WERI-Rb-1 (cell line): ENCODE measurements around the gene TSPOAP1.
A peak's percentile ranks its signal among the peaks of the same experiment; 100 is the strongest.

Experiments used
- DNase-seq: peaks from one replicate; pipeline ENCODE4 v3.0.0-alpha.2; 2020
- H3K27ac ChIP-seq: fragments of 250-450 bp; sonication (Bioruptor Pico); 2 replicates; pipeline ENCODE4 v1.5.1; 2020; ENCODE audit warnings: mild to moderate bottlenecking, moderate library complexity
- H3K27me3 ChIP-seq: fragments of 250-450 bp; sonication (Bioruptor Pico); 2 replicates; pipeline ENCODE4 v1.5.1; 2021; ENCODE audit warnings: mild to moderate bottlenecking, low read depth, moderate library complexity; ENCODE audit not compliant: insufficient read depth, severe bottlenecking
- H3K36me3 ChIP-seq: fragments of 250-450 bp; sonication (Bioruptor Pico); 2 replicates; pipeline ENCODE4 v1.5.1; 2020; ENCODE audit warnings: mild to moderate bottlenecking, moderate library complexity
- H3K4me3 ChIP-seq: 2 replicates; pipeline ENCODE4 v1.5.1; 2011; ENCODE audit warnings: low read depth, mild to moderate bottlenecking, control low read depth, low read length
- H3K9me3 ChIP-seq: fragments of 250-450 bp; sonication (Bioruptor Pico); 2 replicates; pipeline ENCODE4 v1.5.1; 2021; ENCODE audit warnings: mild to moderate bottlenecking, moderate library complexity; ENCODE audit not compliant: severe bottlenecking
- TF ChIP-seq, protein P1 (sequence below): IDR thresholded peaks from 2 replicates; pipeline ENCODE4 v1.5.1; 2011; ENCODE audit warnings: low read depth, mild to moderate bottlenecking, control low read depth, inconsistent platforms, low read length

The TSPOAP1 gene

DNA sequence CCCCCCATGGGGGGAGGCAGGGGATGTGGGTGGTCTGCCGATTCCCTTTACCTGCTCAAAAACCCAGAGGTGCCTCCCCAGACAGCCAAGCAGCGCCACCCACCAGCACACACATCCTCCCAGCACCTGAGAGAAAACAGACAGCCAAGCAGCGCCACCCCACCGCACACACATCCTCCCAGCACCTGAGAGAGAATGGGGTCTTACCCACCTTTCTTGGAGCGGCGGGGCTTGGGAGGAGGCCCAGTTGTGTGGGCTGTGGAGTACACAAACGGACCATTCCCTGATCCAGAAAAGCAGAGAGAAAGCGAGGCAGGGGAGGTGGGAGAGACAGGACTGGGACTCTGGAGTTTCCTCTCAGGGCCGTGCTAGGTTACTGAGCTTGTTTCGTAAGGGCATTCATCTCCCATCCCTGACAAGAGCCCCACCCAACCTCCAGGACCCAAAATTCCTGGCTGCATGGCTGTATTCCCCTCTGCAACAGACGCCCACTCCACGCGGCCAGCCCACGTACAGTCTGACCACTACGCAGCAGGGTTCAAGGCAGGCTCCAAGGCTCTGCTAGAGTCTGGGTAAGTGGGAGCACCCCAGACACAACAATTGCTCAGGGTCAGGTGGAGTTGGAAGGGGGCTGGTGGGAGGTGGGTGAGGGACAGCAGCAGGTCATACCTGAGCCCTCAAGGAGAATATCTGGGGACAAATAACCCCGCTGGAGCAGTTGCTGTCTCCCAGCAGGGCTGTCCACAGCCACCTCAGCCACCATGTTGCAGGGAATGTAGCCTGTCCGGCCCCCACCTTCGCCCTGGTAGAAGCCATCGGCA, 22.3 kb downstream of the TSPOAP1 start:
- no peak for DNase-seq
- H3K27ac ChIP-seq, result no peak overlapping the region
- peaks cover 35% of the 10 kb centered on the region for H3K36me3 ChIP-seq
- no peaks in the 10 kb centered on the region for H3K9me3 ChIP-seq
- H3K4me3 ChIP-seq, result no peak overlapping the region
- no peaks in the 10 kb centered on the region for H3K27me3 ChIP-seq
- TF ChIP-seq, protein P1, sequence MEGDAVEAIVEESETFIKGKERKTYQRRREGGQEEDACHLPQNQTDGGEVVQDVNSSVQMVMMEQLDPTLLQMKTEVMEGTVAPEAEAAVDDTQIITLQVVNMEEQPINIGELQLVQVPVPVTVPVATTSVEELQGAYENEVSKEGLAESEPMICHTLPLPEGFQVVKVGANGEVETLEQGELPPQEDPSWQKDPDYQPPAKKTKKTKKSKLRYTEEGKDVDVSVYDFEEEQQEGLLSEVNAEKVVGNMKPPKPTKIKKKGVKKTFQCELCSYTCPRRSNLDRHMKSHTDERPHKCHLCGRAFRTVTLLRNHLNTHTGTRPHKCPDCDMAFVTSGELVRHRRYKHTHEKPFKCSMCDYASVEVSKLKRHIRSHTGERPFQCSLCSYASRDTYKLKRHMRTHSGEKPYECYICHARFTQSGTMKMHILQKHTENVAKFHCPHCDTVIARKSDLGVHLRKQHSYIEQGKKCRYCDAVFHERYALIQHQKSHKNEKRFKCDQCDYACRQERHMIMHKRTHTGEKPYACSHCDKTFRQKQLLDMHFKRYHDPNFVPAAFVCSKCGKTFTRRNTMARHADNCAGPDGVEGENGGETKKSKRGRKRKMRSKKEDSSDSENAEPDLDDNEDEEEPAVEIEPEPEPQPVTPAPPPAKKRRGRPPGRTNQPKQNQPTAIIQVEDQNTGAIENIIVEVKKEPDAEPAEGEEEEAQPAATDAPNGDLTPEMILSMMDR, result no peak

DNA sequence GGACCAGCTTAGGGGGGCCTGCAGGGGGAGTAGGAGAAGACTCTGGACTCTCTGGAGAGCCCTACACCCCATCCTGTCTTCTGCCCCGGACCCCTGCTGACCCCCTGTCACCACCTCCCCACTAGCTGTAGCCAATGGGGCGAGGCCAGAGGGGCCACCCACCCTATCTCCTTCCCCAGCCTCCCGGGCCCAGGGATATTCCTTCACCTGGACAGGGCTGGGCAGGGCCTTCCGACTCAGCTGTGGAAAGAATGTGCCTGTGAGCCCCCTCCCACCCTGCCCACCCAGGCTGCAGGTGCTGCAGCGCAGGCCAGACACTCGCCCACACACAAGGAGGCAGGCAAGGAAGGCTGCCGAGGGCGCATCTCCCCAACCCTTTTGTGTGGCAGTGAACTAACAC, 23.0 kb downstream of the TSPOAP1 start:
- no peak overlapping the region for H3K4me3 ChIP-seq
- no peaks in the 10 kb centered on the region for H3K27me3 ChIP-seq
- H3K9me3 ChIP-seq, result no peaks in the 10 kb centered on the region
- no peak overlapping the region for H3K27ac ChIP-seq
- DNase-seq, result no peak
- TF ChIP-seq, protein P1, result no peak
- H3K36me3 ChIP-seq, result peaks cover 35% of the 10 kb centered on the region

DNA sequence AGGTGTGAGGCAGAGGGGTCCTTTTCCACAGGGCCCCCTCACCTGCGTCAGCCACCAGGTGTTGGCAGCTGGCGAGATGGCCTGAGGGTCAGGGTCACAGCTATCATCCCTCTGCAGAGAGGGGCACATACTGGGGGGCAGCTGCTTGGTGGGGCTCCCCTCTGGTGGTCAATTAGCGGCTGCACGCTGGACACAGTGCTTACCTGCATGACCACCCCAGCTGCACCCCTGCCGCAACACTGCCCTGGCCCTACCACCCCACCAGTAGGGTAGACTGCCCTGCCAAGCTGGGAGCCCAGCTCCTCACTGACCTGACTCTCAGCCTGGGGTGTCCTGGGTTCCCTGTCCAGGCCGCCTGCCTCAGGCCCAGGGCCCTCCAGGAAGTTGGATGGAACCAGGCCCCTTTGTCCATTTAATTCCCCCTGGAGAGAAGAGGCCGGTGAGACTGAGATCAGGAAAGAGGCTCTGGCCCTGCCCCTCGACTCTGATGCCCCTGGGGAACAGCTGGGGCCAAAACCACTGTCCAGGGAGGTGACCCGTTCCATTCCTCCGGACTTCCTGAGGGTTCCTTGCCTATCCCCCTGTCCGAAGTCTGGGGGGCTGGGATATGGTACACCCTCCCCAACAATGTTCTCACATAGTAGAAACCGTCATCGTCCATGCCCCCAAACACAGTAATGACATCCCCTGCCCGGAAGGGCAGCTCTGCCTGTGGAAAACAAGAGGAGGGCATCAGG, 23.7 kb downstream of the TSPOAP1 start:
- no peaks in the 10 kb centered on the region for H3K27me3 ChIP-seq
- H3K27ac ChIP-seq, result peak overlapping the region; percentile 67
- DNase-seq, result no peak
- no peaks in the 10 kb centered on the region for H3K9me3 ChIP-seq
- TF ChIP-seq, protein P1, result no peak
- no peak overlapping the region for H3K4me3 ChIP-seq
- H3K36me3 ChIP-seq, result peaks cover 30% of the 10 kb centered on the region

DNA sequence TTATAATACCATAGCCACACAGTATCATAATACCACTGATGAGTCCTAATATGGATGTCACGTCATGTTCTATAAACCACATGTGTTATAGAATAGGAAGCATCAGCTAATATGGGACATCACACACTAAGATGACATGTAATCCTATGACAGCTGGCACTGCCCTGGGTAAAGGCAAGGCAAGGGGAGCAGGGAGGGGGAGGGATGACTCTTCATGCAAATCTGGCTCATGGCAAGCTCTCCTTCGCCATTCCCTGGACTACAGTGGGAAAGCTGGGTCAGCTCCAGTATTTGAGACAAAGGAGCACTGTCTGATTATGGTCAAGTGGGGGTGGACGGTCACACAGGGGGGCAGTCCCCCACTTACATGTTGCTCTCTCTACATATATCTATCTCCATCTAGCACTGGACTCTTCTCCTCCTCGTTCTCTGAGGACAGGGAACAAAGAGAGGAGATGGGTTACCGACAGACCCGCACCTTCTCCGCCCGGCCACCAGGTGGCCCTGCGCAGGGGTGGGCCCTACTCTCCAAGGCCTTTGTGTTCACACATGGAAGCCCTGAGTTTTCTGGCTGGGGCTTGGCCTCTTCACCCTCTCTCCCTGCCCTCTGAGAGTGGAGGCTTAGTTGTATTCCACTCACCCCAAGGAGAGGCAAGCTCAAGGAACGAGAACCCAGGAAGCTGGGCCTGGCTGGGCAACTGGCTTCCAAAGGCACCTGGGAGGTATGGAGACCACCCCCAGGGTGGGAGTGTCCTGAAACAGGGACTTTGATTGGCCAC, 24.4 kb downstream of the TSPOAP1 start:
- DNase-seq, result peak; percentile 83
- H3K9me3 ChIP-seq, result no peaks in the 10 kb centered on the region
- no peaks in the 10 kb centered on the region for H3K27me3 ChIP-seq
- peaks cover 27% of the 10 kb centered on the region for H3K36me3 ChIP-seq
- no peak overlapping the region for H3K4me3 ChIP-seq
- TF ChIP-seq, protein P1, result peak; percentile 98
- H3K27ac ChIP-seq, result peak overlapping the region; percentile 67

DNA sequence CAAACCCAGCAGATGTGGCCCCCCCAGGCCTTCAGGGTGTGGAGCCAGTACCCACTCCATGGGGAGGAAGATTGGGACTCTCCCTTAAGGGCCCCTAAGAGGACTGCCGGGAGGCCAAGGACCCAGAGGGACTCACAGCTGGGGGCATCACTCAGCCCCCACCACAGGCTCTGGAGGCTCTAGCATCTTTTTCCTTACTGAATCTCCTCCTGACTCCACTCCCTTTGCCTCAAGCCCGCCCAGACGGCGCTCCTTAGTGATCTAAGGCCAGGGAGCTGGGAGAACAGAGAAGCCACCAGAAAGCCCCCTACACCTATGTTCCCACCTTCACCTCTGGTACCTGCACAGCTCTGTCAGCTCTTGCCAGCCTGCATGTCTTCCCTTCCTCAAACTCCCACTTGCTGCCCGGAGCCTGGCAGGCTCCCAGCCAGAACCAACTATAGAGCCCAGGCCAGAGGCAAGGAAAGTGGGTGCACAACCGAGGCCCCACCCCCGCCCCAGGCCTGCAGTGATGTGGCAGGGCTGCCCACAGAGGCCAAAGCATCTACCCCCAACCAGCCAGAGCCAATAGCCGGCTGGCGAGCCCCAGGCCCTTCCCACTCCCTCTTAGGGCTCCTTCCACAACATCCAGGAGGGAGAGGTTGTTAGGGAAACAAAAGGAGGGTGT, 25.5 kb downstream of the TSPOAP1 start:
- no peak overlapping the region for H3K4me3 ChIP-seq
- DNase-seq, result no peak
- no peaks in the 10 kb centered on the region for H3K9me3 ChIP-seq
- H3K27me3 ChIP-seq, result no peaks in the 10 kb centered on the region
- peaks cover 18% of the 10 kb centered on the region for H3K36me3 ChIP-seq
- no peak overlapping the region for H3K27ac ChIP-seq
- TF ChIP-seq, protein P1, result no peak
